B cell (primary cell): ENCODE measurements around the gene PRKAG2. TPM values are rescaled to one million over a fixed set of nuclear protein-coding genes. Genes with fewer than 3 reads are reported as not detected.

ENCODE experiments used
- ATAC-seq: fragments of 200-7000 bp; cut with Tn5 transposase; one replicate; pipeline ENCODE4 v1.10.0; 2021; ENCODE audit warnings: low read depth, mild to moderate bottlenecking, moderate number of reproducible peaks, moderate library complexity
- CTCF ChIA-PET: fragments of 350-600 bp; sonication (Branson Sonifier 250); formaldehyde crosslinking; loops from one replicate; lab custom pipeline; 2021; ENCODE audit warnings: antibody characterized with exemption, inconsistent platforms; lab: Charles Lee
- POLR2A ChIA-PET: fragments of 350-600 bp; sonication (Branson Sonifier 250); formaldehyde crosslinking; loops from one replicate; lab custom pipeline; 2021; ENCODE audit warnings: antibody characterized with exemption; lab: Charles Lee
- DNase-seq: peaks from one replicate; pipeline ENCODE4 v3.0.0; 2013
- H2AFZ ChIP-seq: 2 replicates; pipeline ENCODE4 v1.6.1; 2012; ENCODE audit warnings: mild to moderate bottlenecking, low read depth, low read length; ENCODE audit not compliant: insufficient read depth, poor library complexity, severe bottlenecking
- H3K27ac ChIP-seq, 2 donors: 1 replicate in 1 of 2; 2 replicates in 1 of 2; pipeline ENCODE4 v1.5.1; 2012 to 2013; ENCODE audit warnings: low read length in 2 of 2, mild to moderate bottlenecking in 2 of 2, moderate library complexity in 1 of 2
- H3K27me3 ChIP-seq, 4 experiments: fragments of 200-600 bp in 1 of 4; sonication (generic) in 1 of 4; replicated peaks in 1 of 4; 1 replicate in 2 of 4; 2 replicates in 2 of 4; pipeline versions ENCODE4 v1.6.1 to v1.7.0; 2013 to 2016; ENCODE audit warnings: low read length in 3 of 4, mild to moderate bottlenecking in 2 of 4, mixed read lengths in 1 of 4, moderate library complexity in 1 of 4; ENCODE audit not compliant: insufficient read depth in 4 of 4, control insufficient read depth in 3 of 4; ENCODE audit errors: control extremely low read depth in 1 of 4
- H3K36me3 ChIP-seq, 2 experiments: replicated peaks in 1 of 2; 1 replicate in 1 of 2; 2 replicates in 1 of 2; pipeline versions ENCODE4 v1.6.1 to v1.7.1; 2013; ENCODE audit warnings: low read length in 1 of 2; ENCODE audit not compliant: insufficient read depth in 2 of 2, control insufficient read depth in 1 of 2; ENCODE audit errors: control extremely low read depth in 1 of 2, extremely low read depth in 1 of 2
- H3K4me1 ChIP-seq, 2 donors: fragments of 200-600 bp in 1 of 2; sonication (generic) in 1 of 2; 1 replicate in 1 of 2; 2 replicates in 1 of 2; pipeline versions ENCODE4 v1.5.1 to v1.6.1; 2013 to 2017; ENCODE audit warnings: low read length in 2 of 2; ENCODE audit not compliant: control insufficient read depth in 2 of 2, insufficient read depth in 2 of 2
- H3K4me2 ChIP-seq: replicated peaks from 2 replicates; pipeline ENCODE3; 2012; ENCODE audit warnings: mild to moderate bottlenecking, low read depth, low read length; ENCODE audit not compliant: poor library complexity, severe bottlenecking
- H3K4me3 ChIP-seq, 5 experiments: fragments of 200-600 bp in 1 of 5; sonication (generic) in 1 of 5; 1 replicate in 3 of 5; 2 replicates in 2 of 5; pipeline versions ENCODE4 v1.5.1 to v1.7.0; 2011 to 2016; ENCODE audit warnings: low read length in 4 of 5, mild to moderate bottlenecking in 4 of 5, low read depth in 2 of 5, control low read depth in 1 of 5, moderate library complexity in 1 of 5; ENCODE audit not compliant: insufficient read depth in 1 of 5; ENCODE audit errors: control extremely low read depth in 1 of 5, extremely low read depth in 1 of 5
- H3K79me2 ChIP-seq: fragments of 200-600 bp; sonication (generic); one replicate; pipeline ENCODE4 v1.6.0; 2016; ENCODE audit warnings: low read length; ENCODE audit not compliant: control insufficient read depth, insufficient read depth
- H3K9ac ChIP-seq: fragments of 200-600 bp; sonication (generic); 2 replicates; pipeline ENCODE4 v1.6.1; 2017; ENCODE audit warnings: mild to moderate bottlenecking, low read length, moderate library complexity
- H3K9me3 ChIP-seq, 3 donors: one replicate each; pipeline versions ENCODE4 v1.6.1 to v1.7.1; 2013; ENCODE audit warnings: low read length in 2 of 3; ENCODE audit not compliant: control insufficient read depth in 2 of 3, insufficient read depth in 1 of 3; ENCODE audit errors: control extremely low read depth in 1 of 3
- H4K20me1 ChIP-seq: 2 replicates; pipeline ENCODE4 v1.6.0; 2012; ENCODE audit warnings: mild to moderate bottlenecking, low read length; ENCODE audit not compliant: insufficient read depth, control insufficient read depth, poor library complexity, severe bottlenecking
- H3K27ac Mint-ChIP-seq: one replicate; pipeline ENCODE4 v1.8.0; 2021; ENCODE audit warnings: mixed read lengths
- H3K27me3 Mint-ChIP-seq: one replicate; pipeline ENCODE4 v1.8.0; 2021; ENCODE audit warnings: mixed read lengths
- H3K4me1 Mint-ChIP-seq: one replicate; pipeline ENCODE4 v1.8.0; 2021; ENCODE audit warnings: mixed read lengths
- H3K4me3 Mint-ChIP-seq: one replicate; pipeline ENCODE4 v1.8.0; 2021; ENCODE audit warnings: mixed read lengths
- H3K9me3 Mint-ChIP-seq: one replicate; pipeline ENCODE4 v1.8.0; 2022; ENCODE audit warnings: mixed read lengths; ENCODE audit not compliant: insufficient read depth
- EZH2 ChIP-seq: IDR thresholded peaks from 2 replicates; pipeline ENCODE4 v1.6.1; 2012; ENCODE audit warnings: borderline replicate concordance, low read depth, mild to moderate bottlenecking, moderate library complexity, low read length; ENCODE audit not compliant: insufficient read depth, poor library complexity, severe bottlenecking
- WGBS: methylation state at CpG from one replicate; pipeline ENCODE4 v1.1.5; 2013; ENCODE audit warnings: missing lambda C conversion rate; ENCODE audit not compliant: insufficient coverage; 5-methylcytosine and 5-hydroxymethylcytosine counted together
- intact Hi-C: fragments of 100-400 bp; cut with micrococcal nuclease; formaldehyde crosslinking; loops from one replicate; pipeline ENCODE4 v1.10.0; 2022
- polyA plus RNA-seq: library from polyadenylated mRNA; depleted of rRNA; stranded (reverse); fragments of >200 nt; gene quantifications from 2 replicates; pipeline ENCODE4 v1.2.3, GENCODE V29; 2012
- total RNA-seq, 2 donors: library from RNA; stranded (reverse); fragments of 120-200 nt in 1 of 2; gene quantifications; 1 replicate in 1 of 2; 2 replicates in 1 of 2; pipeline versions ENCODE4 v1.2.3 to v1.2.4, GENCODE V29; 2013 to 2022
- TF ChIP-seq, protein P1 (sequence below): fragments of 200-600 bp; IDR thresholded peaks from one replicate; pipeline ENCODE4 v1.8.0; 2022; ENCODE audit warnings: antibody characterized with exemption, mild to moderate bottlenecking

The PRKAG2 gene
- total and polyA plus RNA-seq, 2 donors (not counting 1 experiment from before 2014, with no cell fraction given): 22.1 to 56.3 TPM

DNA sequence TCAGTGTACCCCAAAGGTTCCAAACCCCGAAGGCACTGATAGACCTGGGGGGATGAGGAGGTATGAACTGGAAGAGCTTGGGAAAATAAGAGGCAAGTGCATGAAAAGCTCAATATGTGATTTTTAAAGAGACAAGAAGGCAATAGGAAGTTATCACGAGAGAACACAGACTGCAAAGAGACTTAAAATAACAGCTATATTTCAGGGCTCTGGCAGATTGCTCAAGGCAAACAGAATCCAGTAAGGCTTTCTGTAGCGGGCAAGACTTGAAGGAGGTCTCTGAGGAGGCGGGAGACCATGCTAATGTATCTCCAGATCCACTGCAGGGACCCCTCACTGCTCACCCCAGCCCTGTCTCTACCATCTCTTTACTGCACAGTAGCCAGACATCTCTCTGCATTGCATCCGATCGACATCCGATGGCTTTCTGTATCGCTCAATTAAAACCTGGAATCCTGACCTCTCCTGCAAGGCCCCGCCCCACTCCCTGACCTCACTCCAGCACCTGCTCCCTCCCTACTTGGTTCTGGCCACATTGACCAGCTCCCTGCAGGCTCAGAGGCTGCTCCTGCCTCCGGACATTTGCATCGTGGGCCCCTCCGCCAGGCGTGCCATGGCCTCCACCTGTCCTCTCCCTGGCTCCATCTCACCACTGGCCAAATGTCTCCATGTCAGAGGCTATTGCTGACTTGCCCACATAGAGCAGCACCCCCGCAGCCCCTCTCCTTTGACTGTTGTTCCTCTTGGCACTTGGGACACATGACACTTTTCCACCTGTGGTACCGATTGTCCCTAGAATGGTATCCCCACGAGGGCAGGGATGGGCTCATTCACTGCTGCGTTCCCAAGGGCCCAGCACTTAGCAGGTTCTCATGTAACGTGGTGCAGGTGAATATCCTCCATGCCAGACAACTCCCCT is 118.0 kb downstream of the PRKAG2 start:
- no peak for ATAC-seq
- ChIA-PET POLR2A (interaction anchor here (0.6 kb wide), 1 partner anchor 754 kb away, joined by 3 read pairs; no protein-coding TSS in a partner anchor), CTCF (interaction anchor here (0.7 to 4.5 kb wide), 25 partner anchors 10 to 451 kb away, joined by 3 to 32 read pairs (median 4); no protein-coding TSS in a partner anchor)
- 91% methylated on average over 18 of the region's 18 CpGs for WGBS
- Histone ChIP-seq H3K4me1 (peaks cover 0 to 7% of the 10 kb centered on the region in 2 donors), H3K27ac (no peak overlapping the region), H3K4me3 (no peak overlapping the region), H3K36me3 (no peaks in the 10 kb centered on the region), H3K9ac (no peak overlapping the region), H3K9me3 (no peaks in the 10 kb centered on the region), H4K20me1 (peaks cover 28% of the 10 kb centered on the region), H3K4me2 (no peak overlapping the region), H2AFZ (no peak overlapping the region), H3K79me2 (peaks cover 3% of the 10 kb centered on the region), H3K27me3 (no peaks in the 10 kb centered on the region)
- H3K27ac Mint-ChIP-seq: no peak overlapping the region
- DNase-seq: no peak
- peaks cover 16% of the 10 kb centered on the region for H3K4me1 Mint-ChIP-seq
- TF ChIP-seq EZH2: no peak
- TF ChIP-seq, protein P1, sequence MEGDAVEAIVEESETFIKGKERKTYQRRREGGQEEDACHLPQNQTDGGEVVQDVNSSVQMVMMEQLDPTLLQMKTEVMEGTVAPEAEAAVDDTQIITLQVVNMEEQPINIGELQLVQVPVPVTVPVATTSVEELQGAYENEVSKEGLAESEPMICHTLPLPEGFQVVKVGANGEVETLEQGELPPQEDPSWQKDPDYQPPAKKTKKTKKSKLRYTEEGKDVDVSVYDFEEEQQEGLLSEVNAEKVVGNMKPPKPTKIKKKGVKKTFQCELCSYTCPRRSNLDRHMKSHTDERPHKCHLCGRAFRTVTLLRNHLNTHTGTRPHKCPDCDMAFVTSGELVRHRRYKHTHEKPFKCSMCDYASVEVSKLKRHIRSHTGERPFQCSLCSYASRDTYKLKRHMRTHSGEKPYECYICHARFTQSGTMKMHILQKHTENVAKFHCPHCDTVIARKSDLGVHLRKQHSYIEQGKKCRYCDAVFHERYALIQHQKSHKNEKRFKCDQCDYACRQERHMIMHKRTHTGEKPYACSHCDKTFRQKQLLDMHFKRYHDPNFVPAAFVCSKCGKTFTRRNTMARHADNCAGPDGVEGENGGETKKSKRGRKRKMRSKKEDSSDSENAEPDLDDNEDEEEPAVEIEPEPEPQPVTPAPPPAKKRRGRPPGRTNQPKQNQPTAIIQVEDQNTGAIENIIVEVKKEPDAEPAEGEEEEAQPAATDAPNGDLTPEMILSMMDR: no peak
- no peaks in the 10 kb centered on the region for H3K27me3 Mint-ChIP-seq
- intact Hi-C loops: loop anchor here (1.0 to 5.0 kb wide), 4 partner anchors 133 to 391 kb away; no protein-coding TSS in a partner anchor
- no peaks in the 10 kb centered on the region for H3K9me3 Mint-ChIP-seq
- no peak overlapping the region for H3K4me3 Mint-ChIP-seq

DNA sequence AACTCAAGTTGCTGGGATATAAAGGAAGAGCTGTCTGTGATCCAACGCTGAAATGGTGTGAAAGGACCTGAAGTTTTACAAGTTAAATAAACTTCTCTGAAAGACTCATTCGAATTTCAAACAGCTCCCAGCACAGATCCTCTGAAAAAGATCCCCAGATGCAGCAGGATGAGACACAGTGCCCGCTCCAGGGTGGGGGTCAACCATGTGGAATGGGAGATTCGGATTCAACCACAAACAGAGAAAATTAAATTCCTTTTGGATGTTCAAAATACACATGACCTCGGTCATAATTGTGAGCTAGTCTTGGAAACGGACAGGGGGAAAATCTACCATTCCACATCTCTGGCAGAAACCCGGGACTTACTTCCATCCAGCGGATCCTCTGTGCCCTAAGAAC is 119.6 kb downstream of the PRKAG2 start:
- Mint-ChIP-seq H3K27me3 (no peaks in the 10 kb centered on the region), H3K4me1 (peaks cover 16% of the 10 kb centered on the region), H3K27ac (no peak overlapping the region), H3K9me3 (no peaks in the 10 kb centered on the region), H3K4me3 (no peak overlapping the region)
- Histone ChIP-seq H3K79me2 (peaks cover 3% of the 10 kb centered on the region), H3K4me1 (peaks cover 0 to 7% of the 10 kb centered on the region in 2 donors), H3K27ac (no peak overlapping the region), H4K20me1 (peaks cover 28% of the 10 kb centered on the region), H3K4me2 (no peak overlapping the region), H3K27me3 (no peaks in the 10 kb centered on the region), H3K36me3 (peaks cover 2% of the 10 kb centered on the region in 2 experiments), H3K4me3 (no peak overlapping the region), H2AFZ (no peak overlapping the region), H3K9me3 (no peaks in the 10 kb centered on the region), H3K9ac (no peak overlapping the region)
- no peak for TF ChIP-seq EZH2
- TF ChIP-seq, protein P1: no peak
- DNase-seq: no peak
- 95% methylated on average over 4 of the region's 8 CpGs for WGBS
- ChIA-PET POLR2A (no interaction called here), CTCF (interaction anchor here (0.7 to 3.8 kb wide), 7 partner anchors 11 to 199 kb away, joined by 3 to 22 read pairs (median 3); no protein-coding TSS in a partner anchor)
- no peak for ATAC-seq
- intact Hi-C loops: loop anchor here (5.0 kb wide), 1 partner anchor 310 kb away; no protein-coding TSS in a partner anchor
